ENCODE measurements around the gene OR56A4.

Gene OR56A4

GRCh38 chr11:5955586-5955985 lies 51.2 kb downstream of the OR56A4 start:
- no peak for DNase-seq
